SK-N-MC (cell line): ENCODE measurements around the gene C4orf54.

ENCODE experiments used
- EZH2 ChIP-seq: fragments of 200-600 bp; sonication (generic); IDR thresholded peaks from one replicate; pipeline ENCODE4 v1.6.1; 2017; ENCODE audit warnings: antibody characterized with exemption
- FOXP2 ChIP-seq: optimal IDR thresholded peaks from 2 replicates; pipeline ENCODE3; 2011; ENCODE audit warnings: mild to moderate bottlenecking, moderate library complexity; ENCODE audit not compliant: insufficient read depth; ENCODE audit errors: extremely low read length, control extremely low read depth
- POLR2AphosphoS5 ChIP-seq: IDR thresholded peaks from 2 replicates; pipeline ENCODE4 v1.6.1; 2012; ENCODE audit warnings: mild to moderate bottlenecking, low read depth, low read length, borderline replicate concordance

- TF ChIP-seq POLR2AphosphoS5, result no peak
- TF ChIP-seq EZH2, result no peak
- TF ChIP-seq FOXP2, result no peak
Observed at GRCh38 chr4:99669084-99669483, 11.5 kb upstream of the C4orf54 start.
